OCI-LY1 (cell line): ENCODE data around the gene PYY.

ENCODE experiments used
- H2AFZ ChIP-seq: fragments of 200-600 bp; sonication (generic), shearing (Covaris generic); 2 replicates; pipeline ENCODE4 v1.6.0; 2014; ENCODE audit warnings: antibody characterized with exemption, mild to moderate bottlenecking, low read length
- H3F3A ChIP-seq: fragments of 200-600 bp; sonication (generic), shearing (Covaris generic); 2 replicates; pipeline ENCODE4 v1.6.0; 2014; ENCODE audit warnings: mild to moderate bottlenecking, antibody characterized with exemption, low read length, moderate library complexity; ENCODE audit not compliant: insufficient read depth
- H3K27ac ChIP-seq: fragments of 200-600 bp; sonication (generic); 2 replicates; pipeline ENCODE4 v1.5.1; 2014; ENCODE audit warnings: low read length, mixed run types, mild to moderate bottlenecking, low read depth; ENCODE audit not compliant: poor library complexity, severe bottlenecking
- H3K27me3 ChIP-seq: fragments of 200-600 bp; sonication (generic); 2 replicates; pipeline ENCODE4 v1.6.0; 2014; ENCODE audit warnings: antibody characterized with exemption, mild to moderate bottlenecking, low read length, moderate library complexity; ENCODE audit not compliant: insufficient read depth
- H3K36me3 ChIP-seq: fragments of 200-600 bp; sonication (generic); 2 replicates; pipeline ENCODE4 v1.6.1; 2014; ENCODE audit warnings: mild to moderate bottlenecking, antibody characterized with exemption, low read length, moderate library complexity, mixed read lengths; ENCODE audit not compliant: insufficient read depth
- H3K4me1 ChIP-seq: fragments of 200-600 bp; sonication (generic); 2 replicates; pipeline ENCODE4 v1.5.1; 2014; ENCODE audit warnings: mild to moderate bottlenecking, low read length, moderate library complexity; ENCODE audit not compliant: insufficient read depth, severe bottlenecking
- H3K4me2 ChIP-seq: fragments of 200-600 bp; sonication (generic), shearing (Covaris generic); 2 replicates; pipeline ENCODE4 v1.6.1; 2014; ENCODE audit warnings: low read length
- H3K4me3 ChIP-seq: fragments of 200-600 bp; sonication (generic); 2 replicates; pipeline ENCODE4 v1.5.1; 2014; ENCODE audit warnings: low read length, low read depth, mild to moderate bottlenecking, mixed read lengths; ENCODE audit not compliant: poor library complexity, severe bottlenecking
- H3K79me2 ChIP-seq: fragments of 200-600 bp; shearing (Covaris generic); 2 replicates; pipeline ENCODE4 v1.6.1; 2016; ENCODE audit warnings: mixed run types, low read length, mixed read lengths; ENCODE audit not compliant: insufficient read depth
- H3K9ac ChIP-seq: fragments of 200-600 bp; sonication (generic), shearing (Covaris generic); 2 replicates; pipeline ENCODE4 v1.6.1; 2014; ENCODE audit warnings: mild to moderate bottlenecking, low read length, mixed read lengths
- H3K9me2 ChIP-seq: fragments of 200-600 bp; sonication (generic), shearing (Covaris generic); 2 replicates; pipeline ENCODE4 v1.6.1; 2014; ENCODE audit warnings: low read depth, mild to moderate bottlenecking, low read length, mixed read lengths
- H3K9me3 ChIP-seq: fragments of 200-600 bp; shearing (Covaris generic); 2 replicates; pipeline ENCODE4 v1.6.1; 2014; ENCODE audit warnings: low read length, mixed read lengths
- H4K20me1 ChIP-seq: fragments of 200-600 bp; sonication (generic), shearing (Covaris generic); 2 replicates; pipeline ENCODE4 v1.6.0; 2016; ENCODE audit warnings: mild to moderate bottlenecking, low read length; ENCODE audit not compliant: insufficient read depth
- EZH2 ChIP-seq: fragments of 200-600 bp; sonication (generic), shearing (Covaris generic); IDR thresholded peaks from 2 replicates; pipeline ENCODE4 v1.8.0; 2017; ENCODE audit warnings: borderline replicate concordance, mixed run types, mild to moderate bottlenecking, antibody characterized with exemption, low read length, moderate library complexity, mixed read lengths
- TF ChIP-seq, protein P1 (sequence below): fragments of 200-600 bp; sonication (generic), shearing (Covaris generic); IDR thresholded peaks from 2 replicates; pipeline ENCODE4 v1.5.1; 2017; ENCODE audit warnings: mild to moderate bottlenecking, antibody characterized with exemption, low read length, moderate library complexity, mixed read lengths

Gene PYY

DNA sequence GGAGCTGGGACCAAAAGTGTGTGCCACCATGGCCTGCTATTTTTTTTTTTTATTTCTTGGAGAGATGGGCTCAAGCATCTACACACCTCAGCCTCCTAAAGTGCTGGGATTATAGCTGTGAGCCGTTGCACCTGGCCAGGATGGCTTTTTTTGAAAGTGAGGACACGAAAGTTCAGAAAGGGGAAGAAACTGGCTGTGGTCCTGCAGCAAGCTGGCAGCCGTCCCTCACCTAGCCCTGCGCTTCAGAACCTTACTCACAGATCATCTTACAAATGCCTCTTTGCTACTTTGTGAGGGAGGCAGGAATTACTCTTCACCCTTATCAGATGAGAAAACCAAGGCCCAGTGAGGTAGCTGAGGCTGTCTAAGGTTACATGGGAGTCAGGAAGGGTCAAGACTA is 7.0 kb downstream of the PYY start:
- Histone ChIP-seq H3K9ac (no peak overlapping the region), H3K9me3 (no peaks in the 10 kb centered on the region), H3K27ac (no peak overlapping the region), H3K4me3 (no peak overlapping the region), H3K4me2 (no peak overlapping the region), H3F3A (no peaks in the 10 kb centered on the region), H3K36me3 (no peaks in the 10 kb centered on the region), H3K9me2 (no peaks in the 10 kb centered on the region), H3K4me1 (no peaks in the 10 kb centered on the region), H4K20me1 (no peaks in the 10 kb centered on the region), H3K27me3 (no peaks in the 10 kb centered on the region; the same call in 1 of the 2 replicates), H3K79me2 (no peaks in the 10 kb centered on the region), H2AFZ (no peak overlapping the region)
- TF ChIP-seq, protein P1, sequence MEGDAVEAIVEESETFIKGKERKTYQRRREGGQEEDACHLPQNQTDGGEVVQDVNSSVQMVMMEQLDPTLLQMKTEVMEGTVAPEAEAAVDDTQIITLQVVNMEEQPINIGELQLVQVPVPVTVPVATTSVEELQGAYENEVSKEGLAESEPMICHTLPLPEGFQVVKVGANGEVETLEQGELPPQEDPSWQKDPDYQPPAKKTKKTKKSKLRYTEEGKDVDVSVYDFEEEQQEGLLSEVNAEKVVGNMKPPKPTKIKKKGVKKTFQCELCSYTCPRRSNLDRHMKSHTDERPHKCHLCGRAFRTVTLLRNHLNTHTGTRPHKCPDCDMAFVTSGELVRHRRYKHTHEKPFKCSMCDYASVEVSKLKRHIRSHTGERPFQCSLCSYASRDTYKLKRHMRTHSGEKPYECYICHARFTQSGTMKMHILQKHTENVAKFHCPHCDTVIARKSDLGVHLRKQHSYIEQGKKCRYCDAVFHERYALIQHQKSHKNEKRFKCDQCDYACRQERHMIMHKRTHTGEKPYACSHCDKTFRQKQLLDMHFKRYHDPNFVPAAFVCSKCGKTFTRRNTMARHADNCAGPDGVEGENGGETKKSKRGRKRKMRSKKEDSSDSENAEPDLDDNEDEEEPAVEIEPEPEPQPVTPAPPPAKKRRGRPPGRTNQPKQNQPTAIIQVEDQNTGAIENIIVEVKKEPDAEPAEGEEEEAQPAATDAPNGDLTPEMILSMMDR = no peak
- no peak for TF ChIP-seq EZH2

DNA sequence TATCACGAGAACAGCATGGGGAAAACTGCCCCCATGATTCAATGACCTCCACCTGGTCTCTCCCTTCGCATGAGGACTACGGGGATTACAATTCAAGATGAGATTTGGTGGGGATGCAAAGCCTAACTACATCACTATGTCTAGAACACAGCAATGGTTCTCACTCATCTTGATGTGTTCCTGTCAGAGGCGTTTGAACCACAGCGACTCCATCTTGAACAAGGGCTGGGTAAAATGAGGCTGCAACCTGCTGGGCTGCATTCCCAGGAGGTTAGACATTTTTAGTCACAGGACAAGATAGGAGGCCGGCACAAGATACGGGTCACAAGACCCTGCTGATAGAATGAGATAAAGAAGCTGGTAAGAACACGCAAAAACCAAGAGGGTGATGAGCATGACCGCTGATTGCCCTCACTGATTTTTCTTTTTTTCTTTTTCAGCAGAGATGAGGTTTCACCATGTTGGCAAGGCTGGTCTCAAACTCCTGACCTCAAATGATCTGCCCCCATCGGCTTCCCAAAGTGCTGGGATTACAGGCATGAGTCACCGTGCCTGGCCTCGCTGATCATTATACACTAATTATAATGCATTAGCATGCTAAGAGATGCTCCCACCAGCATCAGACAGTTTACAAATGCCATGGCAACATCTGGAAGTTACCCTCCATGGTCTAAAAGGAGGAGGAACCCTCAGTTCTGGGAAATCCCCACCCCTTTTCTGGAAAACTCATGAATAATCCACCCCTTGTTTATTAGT is 8.5 kb downstream of the PYY start:
- Histone ChIP-seq H3K4me3 (no peak overlapping the region), H3K27ac (no peak overlapping the region), H3K79me2 (no peaks in the 10 kb centered on the region), H2AFZ (no peak overlapping the region), H3F3A (no peaks in the 10 kb centered on the region), H3K9ac (no peak overlapping the region), H3K4me1 (no peaks in the 10 kb centered on the region), H3K9me3 (no peaks in the 10 kb centered on the region), H3K9me2 (no peaks in the 10 kb centered on the region), H4K20me1 (no peaks in the 10 kb centered on the region), H3K4me2 (no peak overlapping the region), H3K27me3 (no peaks in the 10 kb centered on the region; the same call in 1 of the 2 replicates), H3K36me3 (no peaks in the 10 kb centered on the region)
- TF ChIP-seq, protein P1 = no peak
- TF ChIP-seq EZH2 = no peak

DNA sequence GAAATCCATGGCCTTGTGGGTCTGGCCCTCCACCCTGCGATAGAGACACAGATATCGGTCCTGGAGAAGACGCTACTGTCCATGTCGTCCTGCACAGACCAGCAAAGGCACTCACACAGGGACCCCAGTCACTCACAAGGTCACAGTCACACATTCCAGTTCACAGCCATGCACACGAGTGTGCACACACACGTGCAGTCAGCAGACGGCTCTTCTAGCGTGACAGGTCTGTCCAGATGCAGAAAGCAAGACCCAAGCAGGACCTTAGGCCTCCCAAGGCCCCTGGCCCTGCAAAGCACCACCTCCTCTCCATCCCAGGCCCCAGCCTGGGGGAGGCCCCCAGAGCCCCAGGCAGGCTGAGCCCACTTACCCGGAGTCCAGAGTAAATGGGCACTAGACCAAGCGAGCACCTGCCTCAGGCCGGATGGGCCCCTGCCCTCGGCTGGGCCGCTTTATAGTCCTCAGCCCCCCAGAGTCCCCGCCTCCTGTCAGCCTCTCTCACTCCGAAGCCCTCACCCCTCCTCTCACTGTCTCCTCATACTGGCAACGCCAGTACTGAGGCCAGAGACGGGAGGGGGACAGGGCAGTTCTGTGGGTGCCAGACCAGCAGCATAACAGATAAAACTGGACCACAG is 11.6 kb downstream of the PYY start, which contains the start of gene PPY:
PPY (minus strand) TSS at position 426 of the 635 bp plus-strand sequence. CDS start 822 bp downstream, outside the sequence.
- TF ChIP-seq EZH2 = no peak
- TF ChIP-seq, protein P1 = no peak
- no peak within 1 kb of the TSS for H3K9ac ChIP-seq
- H3K36me3 ChIP-seq = no peaks in the 10 kb centered on the region
- H2AFZ ChIP-seq = no peak within 1 kb of the TSS
- no peaks in the 10 kb centered on the region for H3K4me1 ChIP-seq
- no peak within 1 kb of the TSS for H3K4me3 ChIP-seq
- no peaks in the 10 kb centered on the region for H3F3A ChIP-seq
- no peaks in the 10 kb centered on the region for H3K9me2 ChIP-seq
- H3K27me3 ChIP-seq = no peaks in the 10 kb centered on the region; the same call in 1 of the 2 replicates
- H3K27ac ChIP-seq = no peak within 1 kb of the TSS
- H3K4me2 ChIP-seq = no peak within 1 kb of the TSS
- H3K79me2 ChIP-seq = no peaks in the 10 kb centered on the region
- H3K9me3 ChIP-seq = no peaks in the 10 kb centered on the region
- H4K20me1 ChIP-seq = no peaks in the 10 kb centered on the region
